Measurements from ENCODE around the gene CYGB.

Gene CYGB

GRCh38 chr17:76570877-76571471 is 33.5 kb upstream of the CYGB start:
- Histone ChIP-seq H4K20me1 (ENCODE audit: low read depth, low read length) (no peaks in the 10 kb centered on the region; the same call in 1 of the 2 replicates), H3K9me3 (ENCODE audit: insufficient read depth, low read length) (no peaks in the 10 kb centered on the region), H3F3A (ENCODE audit: insufficient read depth) (peaks cover 17% of the 10 kb centered on the region), H3K27me3 (ENCODE audit: low read length) (no peaks in the 10 kb centered on the region), H3K27ac (ENCODE audit: low read depth, low read length) (no peak overlapping the region), H3K4me3 (ENCODE audit: insufficient read depth, low read length, poor library complexity, severe bottlenecking) (no peak overlapping the region), H3K9ac (ENCODE audit: low read length) (no peak overlapping the region), H3K36me3 (ENCODE audit: low read length) (no peaks in the 10 kb centered on the region), H2AFZ (ENCODE audit: low read depth, low read length, severe bottlenecking) (no peak overlapping the region), H3K79me2 (ENCODE audit: insufficient read depth, low read length) (no peaks in the 10 kb centered on the region), H3K9me2 (replicated peaks; ENCODE audit: insufficient read depth, low read length) (no peaks in the 10 kb centered on the region), H3K4me2 (ENCODE audit: low read depth, low read length, poor library complexity, severe bottlenecking) (no peak overlapping the region)
- TF ChIP-seq EZH2phosphoT487 (conservative IDR thresholded peaks at IDR 0.05; ENCODE audit: low read length) = no peak
- TF ChIP-seq, protein P1, sequence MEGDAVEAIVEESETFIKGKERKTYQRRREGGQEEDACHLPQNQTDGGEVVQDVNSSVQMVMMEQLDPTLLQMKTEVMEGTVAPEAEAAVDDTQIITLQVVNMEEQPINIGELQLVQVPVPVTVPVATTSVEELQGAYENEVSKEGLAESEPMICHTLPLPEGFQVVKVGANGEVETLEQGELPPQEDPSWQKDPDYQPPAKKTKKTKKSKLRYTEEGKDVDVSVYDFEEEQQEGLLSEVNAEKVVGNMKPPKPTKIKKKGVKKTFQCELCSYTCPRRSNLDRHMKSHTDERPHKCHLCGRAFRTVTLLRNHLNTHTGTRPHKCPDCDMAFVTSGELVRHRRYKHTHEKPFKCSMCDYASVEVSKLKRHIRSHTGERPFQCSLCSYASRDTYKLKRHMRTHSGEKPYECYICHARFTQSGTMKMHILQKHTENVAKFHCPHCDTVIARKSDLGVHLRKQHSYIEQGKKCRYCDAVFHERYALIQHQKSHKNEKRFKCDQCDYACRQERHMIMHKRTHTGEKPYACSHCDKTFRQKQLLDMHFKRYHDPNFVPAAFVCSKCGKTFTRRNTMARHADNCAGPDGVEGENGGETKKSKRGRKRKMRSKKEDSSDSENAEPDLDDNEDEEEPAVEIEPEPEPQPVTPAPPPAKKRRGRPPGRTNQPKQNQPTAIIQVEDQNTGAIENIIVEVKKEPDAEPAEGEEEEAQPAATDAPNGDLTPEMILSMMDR (IDR thresholded peaks at IDR 0.05; ENCODE audit: insufficient read depth, low read length, poor library complexity, severe bottlenecking) = no peak

- TF ChIP-seq EZH2phosphoT487 (conservative IDR thresholded peaks at IDR 0.05; ENCODE audit: low read length) = no peak
- TF ChIP-seq, protein P1 (IDR thresholded peaks at IDR 0.05; ENCODE audit: insufficient read depth, low read length, poor library complexity, severe bottlenecking) = no peak
- Histone ChIP-seq H2AFZ (ENCODE audit: low read depth, low read length, severe bottlenecking) (no peak overlapping the region), H3K4me3 (ENCODE audit: insufficient read depth, low read length, poor library complexity, severe bottlenecking) (no peak overlapping the region), H3K27me3 (ENCODE audit: low read length) (no peaks in the 10 kb centered on the region), H3K9me3 (ENCODE audit: insufficient read depth, low read length) (no peaks in the 10 kb centered on the region), H3K27ac (ENCODE audit: low read depth, low read length) (no peak overlapping the region), H3K4me2 (ENCODE audit: low read depth, low read length, poor library complexity, severe bottlenecking) (no peak overlapping the region), H3F3A (ENCODE audit: insufficient read depth) (peaks cover 22% of the 10 kb centered on the region), H3K79me2 (ENCODE audit: insufficient read depth, low read length) (no peaks in the 10 kb centered on the region), H3K9ac (ENCODE audit: low read length) (no peak overlapping the region), H4K20me1 (ENCODE audit: low read depth, low read length) (peaks cover 4% of the 10 kb centered on the region; the same call in 1 of the 2 replicates), H3K36me3 (ENCODE audit: low read length) (0 out of 2 replicates have a peak, but pooled peaks cover 1% of the 10 kb centered on the region), H3K9me2 (replicated peaks; ENCODE audit: insufficient read depth, low read length) (no peaks in the 10 kb centered on the region)
These were observed 32.9 kb upstream of the CYGB start for GRCh38 chr17:76570457-76570856.

DNA sequence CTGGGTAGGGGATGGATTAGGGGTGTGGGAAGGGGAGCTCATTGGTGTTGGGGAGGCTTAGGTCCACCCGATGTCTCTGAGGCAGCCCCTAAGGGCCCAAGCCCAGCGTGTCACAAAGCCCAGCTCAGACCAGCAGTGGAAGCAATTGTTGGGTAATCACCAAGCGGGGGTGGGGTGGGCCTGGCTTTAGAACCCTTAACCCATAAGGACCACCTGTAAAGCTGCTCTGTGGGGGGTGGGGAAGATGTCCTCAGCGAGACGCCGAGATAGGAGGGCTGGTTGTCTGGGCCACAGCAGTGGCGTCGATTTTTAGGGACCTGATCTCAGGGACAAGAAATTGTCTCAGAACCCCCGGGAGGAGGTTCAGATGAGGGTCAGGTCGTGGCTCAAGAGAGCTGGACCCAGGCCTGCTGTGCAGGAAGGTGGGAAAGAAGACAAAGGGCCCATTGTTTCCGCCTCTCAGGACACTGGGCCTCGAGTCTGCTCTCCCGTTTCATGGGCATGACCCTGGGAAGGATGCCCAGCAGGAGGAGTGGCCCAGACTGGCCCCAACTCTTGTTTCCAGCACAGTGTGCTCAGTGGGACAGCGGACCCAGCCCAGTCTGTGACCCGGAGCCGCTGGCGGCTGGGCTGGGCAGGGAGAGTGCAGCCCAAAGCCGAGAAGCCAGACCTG is 32.2 kb upstream of the CYGB start:
- Histone ChIP-seq H4K20me1 (ENCODE audit: low read depth, low read length) (peaks cover 5% of the 10 kb centered on the region; the same call in 1 of the 2 replicates), H3F3A (ENCODE audit: insufficient read depth) (peaks cover 27% of the 10 kb centered on the region), H3K36me3 (ENCODE audit: low read length) (0 out of 2 replicates have a peak, but pooled peaks cover 6% of the 10 kb centered on the region), H3K79me2 (ENCODE audit: insufficient read depth, low read length) (no peaks in the 10 kb centered on the region), H3K27me3 (ENCODE audit: low read length) (no peaks in the 10 kb centered on the region), H3K9me3 (ENCODE audit: insufficient read depth, low read length) (no peaks in the 10 kb centered on the region), H3K27ac (ENCODE audit: low read depth, low read length) (no peak overlapping the region), H3K9me2 (replicated peaks; ENCODE audit: insufficient read depth, low read length) (no peaks in the 10 kb centered on the region), H2AFZ (ENCODE audit: low read depth, low read length, severe bottlenecking) (no peak overlapping the region), H3K4me2 (ENCODE audit: low read depth, low read length, poor library complexity, severe bottlenecking) (no peak overlapping the region), H3K9ac (ENCODE audit: low read length) (no peak overlapping the region), H3K4me3 (ENCODE audit: insufficient read depth, low read length, poor library complexity, severe bottlenecking) (no peak overlapping the region)
- TF ChIP-seq EZH2phosphoT487 (conservative IDR thresholded peaks at IDR 0.05; ENCODE audit: low read length) = no peak
- TF ChIP-seq, protein P1 (IDR thresholded peaks at IDR 0.05; ENCODE audit: insufficient read depth, low read length, poor library complexity, severe bottlenecking) = no peak
